ENCODE data around the gene ANKMY1. TPM values are rescaled to one million over a fixed set of nuclear protein-coding genes. Genes with fewer than 3 reads are reported as not detected.
"Not testable (repeated sequence)": the region's sequence is repeated elsewhere in the genome, so short reads cannot be mapped to it uniquely, and the experiment has no call there.

ANKMY1 gene
- total RNA-seq, 2 donors from 2014 or later, result 15.4 to 22.1 TPM

DNA sequence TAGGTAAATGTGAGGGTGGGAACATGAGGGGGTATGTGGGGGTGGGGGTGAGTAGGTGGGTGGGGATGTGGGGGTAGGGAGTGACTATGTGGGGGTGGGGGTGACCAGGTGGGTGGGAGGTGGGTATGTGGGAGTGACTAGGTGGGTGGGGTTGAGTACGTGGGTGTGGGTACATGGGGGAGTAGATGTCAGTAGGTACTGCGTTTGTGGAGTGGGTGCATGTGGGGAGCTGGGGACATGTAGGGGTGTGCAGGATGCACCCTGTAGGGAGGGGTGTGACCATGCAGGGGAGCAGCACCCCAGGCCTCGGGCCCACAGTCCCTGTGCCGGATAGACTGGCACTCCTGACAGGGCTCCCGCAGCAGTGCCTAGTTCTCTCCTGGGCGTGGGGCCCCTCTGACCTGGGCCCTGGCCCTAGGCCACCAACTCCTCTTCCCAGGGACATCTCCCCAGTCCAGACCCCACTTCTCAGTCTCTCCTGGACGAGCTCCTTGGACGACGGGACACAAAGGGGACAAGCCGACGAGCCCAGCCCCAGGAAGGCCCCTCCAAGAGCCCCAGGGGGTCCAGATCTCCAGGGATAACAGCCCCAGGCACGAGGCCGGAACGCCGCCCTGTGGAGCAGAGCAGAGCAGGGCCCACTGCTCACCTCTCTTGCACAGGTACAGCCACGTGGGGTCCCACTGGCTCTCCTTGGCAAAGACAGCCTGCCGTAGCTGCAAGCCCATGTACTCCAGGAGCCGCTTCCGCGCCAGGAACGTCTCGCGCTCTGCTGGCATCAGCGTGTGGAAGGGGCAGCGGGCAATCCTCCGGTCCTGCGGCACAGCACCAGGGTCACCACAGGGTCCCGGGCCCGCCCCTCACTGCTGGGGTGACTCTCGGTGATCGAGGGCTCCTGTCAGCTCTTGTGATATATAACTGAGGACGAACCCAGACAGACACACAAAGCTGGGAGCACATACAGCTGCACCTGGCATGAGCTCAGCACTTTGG, 58.2 kb downstream of the ANKMY1 start:
- H3K27ac Mint-ChIP-seq, result no peak overlapping the region
- no peaks in the 10 kb centered on the region for H3K9me3 Mint-ChIP-seq
- peaks cover 8 to 17% of the 10 kb centered on the region in 2 donors for H3K36me3 Mint-ChIP-seq
- DNase-seq (ENCODE audit: low spot score in 2 of 2) (peak; percentile 1 to 53), ATAC-seq (no peak)

DNA sequence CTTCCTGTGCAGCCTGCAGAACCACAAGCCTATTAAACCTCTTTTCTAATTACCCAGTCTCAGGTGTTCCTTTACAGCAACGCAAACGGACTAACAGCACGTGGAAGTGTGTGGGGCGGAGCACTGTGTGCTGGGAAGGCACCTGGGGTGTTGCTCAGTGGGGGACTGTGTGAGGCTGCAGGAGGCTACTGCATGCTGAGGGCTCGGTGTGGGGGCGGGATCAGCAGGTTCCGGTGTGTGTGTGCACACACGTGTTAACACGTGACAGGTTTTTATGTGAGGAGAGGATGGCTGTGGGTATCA, 58.9 kb downstream of the ANKMY1 start:
- peaks cover 8 to 18% of the 10 kb centered on the region in 2 donors for H3K36me3 Mint-ChIP-seq
- H3K9me3 Mint-ChIP-seq, result no peaks in the 10 kb centered on the region
- no peak overlapping the region for H3K27ac Mint-ChIP-seq

DNA sequence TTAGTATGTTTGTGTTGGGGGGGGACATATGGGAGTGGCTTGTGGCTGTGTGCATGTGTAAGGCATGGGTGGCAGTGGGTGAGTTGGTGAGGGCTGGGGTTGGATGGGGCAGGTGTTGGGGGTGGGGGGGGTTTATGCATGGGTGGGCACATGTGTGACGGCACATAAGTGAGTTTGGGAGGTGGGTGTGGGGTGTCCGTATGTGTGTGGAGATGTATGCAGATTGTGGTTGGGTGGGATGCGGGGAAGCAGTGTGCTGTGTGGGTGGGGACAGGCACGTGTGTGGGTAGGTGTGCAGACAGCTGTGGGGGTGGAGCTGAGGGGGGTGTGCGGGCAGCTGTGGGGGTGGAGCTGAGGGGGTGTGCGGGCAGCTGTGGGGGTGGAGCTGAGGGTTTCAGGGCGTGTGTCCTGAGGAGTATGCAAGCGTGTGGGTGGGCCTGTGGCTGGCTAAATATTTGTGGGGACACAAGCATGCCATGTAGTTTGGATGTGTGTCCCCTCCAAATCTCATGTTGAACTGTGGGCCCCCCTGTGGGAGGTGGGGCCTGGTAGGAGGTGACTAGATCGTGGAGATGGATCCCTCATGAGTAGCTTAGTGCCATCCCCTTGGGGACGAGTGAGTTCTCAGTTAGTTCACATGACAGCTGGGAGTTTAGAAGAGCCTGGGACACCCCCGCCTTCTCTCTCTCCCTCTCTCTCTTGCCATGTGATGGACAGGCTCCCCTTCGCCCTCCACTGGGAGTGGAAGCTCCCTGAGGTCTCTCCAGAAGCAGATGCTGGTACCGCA, 59.4 kb downstream of the ANKMY1 start:
- no peak for ATAC-seq
- H3K27ac Mint-ChIP-seq, result no peak overlapping the region
- no peak for DNase-seq (ENCODE audit: low spot score in 2 of 2)
- peaks cover 12 to 24% of the 10 kb centered on the region in 2 donors for H3K36me3 Mint-ChIP-seq
- peaks cover 0 to 3% of the 10 kb centered on the region in 2 donors for H3K9me3 Mint-ChIP-seq

More for the DNA sequence above, 58.9 kb downstream of the ANKMY1 start:
- ATAC-seq (no peak), DNase-seq (ENCODE audit: low spot score in 2 of 2) (no peak)

DNA sequence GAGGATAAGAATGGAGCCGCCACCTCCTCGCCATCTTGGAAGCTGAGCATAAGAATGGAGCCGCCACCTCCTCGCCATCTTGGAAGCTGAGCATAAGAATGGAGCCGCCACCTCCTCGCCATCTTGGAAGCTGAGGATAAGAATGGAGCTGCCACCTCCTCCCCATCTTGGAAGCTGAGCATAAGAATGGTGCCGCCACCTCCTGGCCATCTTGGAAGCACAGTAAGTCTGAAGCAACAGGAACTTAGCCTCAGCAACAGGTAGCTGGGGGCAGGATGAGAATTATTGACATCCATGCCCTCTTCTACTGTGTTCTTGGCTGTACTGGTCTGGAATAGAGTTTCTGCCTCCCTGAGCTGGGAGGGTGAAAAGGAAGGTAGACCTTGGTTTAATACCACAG, 60.7 kb downstream of the ANKMY1 start:
- peaks cover 19 to 31% of the 10 kb centered on the region in 2 donors for H3K36me3 Mint-ChIP-seq
- not testable (repeated sequence) for H3K9me3 Mint-ChIP-seq; DNase-seq (ENCODE audit: low spot score in 2 of 2); H3K27ac Mint-ChIP-seq; ATAC-seq

DNA sequence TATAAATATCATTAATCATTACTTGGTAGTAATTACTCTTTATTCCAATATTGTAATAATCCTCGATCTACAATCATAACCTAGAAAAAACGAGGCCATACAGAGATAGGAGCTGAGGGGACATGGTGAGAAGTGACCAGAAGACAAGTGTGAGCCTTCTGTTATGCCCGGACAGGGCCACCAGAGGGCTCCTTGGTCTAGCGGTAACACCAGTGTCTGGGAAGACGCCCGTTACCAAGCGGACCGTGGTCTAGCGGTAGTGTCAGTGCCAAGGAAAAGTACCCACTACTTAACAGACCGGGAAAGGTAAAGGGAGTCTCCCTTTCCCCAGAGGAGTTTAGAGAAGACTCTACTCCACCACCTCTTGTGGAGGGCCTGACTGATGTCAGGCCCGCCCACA, 62.8 kb downstream of the ANKMY1 start:
- peaks cover 20 to 46% of the 10 kb centered on the region in 2 donors for H3K36me3 Mint-ChIP-seq
- peaks cover 13 to 21% of the 10 kb centered on the region in 2 donors for H3K9me3 Mint-ChIP-seq
- not testable (repeated sequence) for ATAC-seq; H3K27ac Mint-ChIP-seq; DNase-seq (ENCODE audit: low spot score in 2 of 2)

DNA sequence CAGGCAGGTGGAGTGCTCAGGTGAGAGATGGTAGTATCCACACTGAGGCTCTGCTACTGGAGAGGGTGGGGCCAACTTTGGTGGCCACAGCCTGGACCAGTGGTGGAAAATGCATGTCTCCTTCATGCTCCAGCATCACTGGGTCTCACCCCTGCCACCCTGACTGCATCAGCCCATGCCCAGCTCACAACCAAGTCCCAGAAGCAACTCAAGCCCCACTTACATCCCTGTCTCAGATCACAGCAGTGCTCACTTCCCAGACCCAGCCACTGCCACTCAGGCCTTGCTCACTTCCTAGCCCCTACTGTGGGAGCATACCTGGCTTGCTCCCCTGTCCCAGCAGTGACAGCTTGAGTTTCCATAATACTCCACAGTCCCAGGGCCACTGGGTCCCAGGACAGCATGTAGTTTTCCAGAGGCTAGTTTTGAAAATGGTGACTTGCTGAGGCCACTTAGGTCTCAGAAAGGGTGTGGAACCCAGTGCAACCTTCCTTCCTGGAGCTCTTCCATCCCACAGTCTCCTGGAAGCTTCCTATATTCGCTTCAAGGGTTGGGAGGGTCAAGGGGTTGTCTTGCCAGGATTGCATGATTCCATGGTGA, 63.5 kb downstream of the ANKMY1 start:
- Mint-ChIP-seq H3K36me3 (peaks cover 20 to 51% of the 10 kb centered on the region in 2 donors), H3K9me3 (peaks cover 18 to 24% of the 10 kb centered on the region in 2 donors), H3K27ac (no peak overlapping the region)
- no peak for ATAC-seq
- no peak for DNase-seq (ENCODE audit: low spot score in 2 of 2)

DNA sequence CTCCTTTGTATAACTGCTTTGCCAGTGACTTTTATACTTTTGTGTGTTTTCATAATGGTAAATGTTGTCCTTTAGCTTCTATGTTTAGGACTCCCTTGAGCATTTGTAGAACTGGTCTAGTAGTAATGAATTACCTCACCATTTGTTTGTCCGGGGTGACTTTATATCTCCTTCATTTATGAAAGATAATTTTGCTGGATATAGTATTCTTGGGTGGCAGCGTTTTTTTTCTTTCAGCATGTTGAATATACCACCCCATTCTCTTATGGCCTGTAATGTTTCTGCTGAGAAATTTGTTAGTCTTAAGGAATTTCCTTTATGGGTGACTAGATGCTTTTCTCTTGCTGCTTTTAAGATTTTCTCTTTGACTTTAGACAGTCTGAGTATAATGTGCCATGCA, 66.3 kb downstream of the ANKMY1 start:
- peaks cover 29 to 43% of the 10 kb centered on the region in 2 donors for H3K9me3 Mint-ChIP-seq
- no peak for DNase-seq (ENCODE audit: low spot score in 2 of 2)
- H3K27ac Mint-ChIP-seq, result no peak overlapping the region
- peaks cover 27 to 62% of the 10 kb centered on the region in 2 donors for H3K36me3 Mint-ChIP-seq
- no peak for ATAC-seq

DNA sequence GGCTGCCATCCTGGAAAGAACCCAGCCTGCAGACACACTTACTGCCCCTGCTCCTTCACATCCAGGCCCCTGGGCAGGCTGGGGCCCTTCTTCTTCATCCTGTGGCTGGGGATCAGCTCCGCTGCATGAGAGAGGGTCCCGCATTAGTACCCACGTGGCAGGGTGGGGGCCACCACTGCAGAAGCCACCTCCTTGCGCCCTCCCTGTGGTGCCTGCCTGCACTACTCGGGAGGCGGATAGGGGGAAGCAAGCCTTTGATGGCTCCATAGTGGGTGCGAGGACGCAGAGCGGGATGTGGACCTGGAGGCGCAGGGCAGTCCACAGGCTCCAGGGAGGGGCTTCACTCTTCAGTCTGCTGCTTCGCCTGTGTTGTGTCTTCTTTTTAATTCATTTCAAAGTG, 75.6 kb downstream of the ANKMY1 start:
- Mint-ChIP-seq H3K9me3 (peaks cover 4 to 7% of the 10 kb centered on the region in 2 donors), H3K27ac (no peak overlapping the region), H3K36me3 (peaks cover 4 to 13% of the 10 kb centered on the region in 2 donors)
- peak in 1 of 2 donors; percentile 44 for DNase-seq (ENCODE audit: low spot score in 2 of 2)
- no peak for ATAC-seq

DNA sequence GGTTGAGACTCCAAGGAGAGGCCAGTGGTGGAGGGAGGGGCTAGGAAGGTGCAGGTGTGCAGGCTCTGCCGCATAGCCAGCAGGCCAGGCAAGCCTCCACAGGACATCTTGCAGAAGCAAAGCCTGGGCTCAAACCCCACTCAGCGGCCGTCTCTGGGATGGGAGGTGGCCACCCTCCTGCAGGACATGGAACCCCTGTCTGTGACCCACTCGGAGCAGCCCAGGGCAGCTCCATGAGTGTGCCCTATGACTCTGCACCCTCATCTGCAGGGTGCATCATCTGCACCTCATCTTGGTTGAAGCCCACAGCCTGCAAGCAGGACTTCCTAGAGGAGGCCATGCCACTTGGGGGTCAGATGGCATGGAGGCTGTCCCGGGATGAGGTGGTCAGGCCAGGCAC, 76.1 kb downstream of the ANKMY1 start:
- Mint-ChIP-seq H3K36me3 (peaks cover under 1 to 9% of the 10 kb centered on the region in 2 donors), H3K9me3 (peaks cover 0 to 3% of the 10 kb centered on the region in 2 donors), H3K27ac (no peak overlapping the region)
- DNase-seq (ENCODE audit: low spot score in 2 of 2) (no peak), ATAC-seq (no peak)

DNA sequence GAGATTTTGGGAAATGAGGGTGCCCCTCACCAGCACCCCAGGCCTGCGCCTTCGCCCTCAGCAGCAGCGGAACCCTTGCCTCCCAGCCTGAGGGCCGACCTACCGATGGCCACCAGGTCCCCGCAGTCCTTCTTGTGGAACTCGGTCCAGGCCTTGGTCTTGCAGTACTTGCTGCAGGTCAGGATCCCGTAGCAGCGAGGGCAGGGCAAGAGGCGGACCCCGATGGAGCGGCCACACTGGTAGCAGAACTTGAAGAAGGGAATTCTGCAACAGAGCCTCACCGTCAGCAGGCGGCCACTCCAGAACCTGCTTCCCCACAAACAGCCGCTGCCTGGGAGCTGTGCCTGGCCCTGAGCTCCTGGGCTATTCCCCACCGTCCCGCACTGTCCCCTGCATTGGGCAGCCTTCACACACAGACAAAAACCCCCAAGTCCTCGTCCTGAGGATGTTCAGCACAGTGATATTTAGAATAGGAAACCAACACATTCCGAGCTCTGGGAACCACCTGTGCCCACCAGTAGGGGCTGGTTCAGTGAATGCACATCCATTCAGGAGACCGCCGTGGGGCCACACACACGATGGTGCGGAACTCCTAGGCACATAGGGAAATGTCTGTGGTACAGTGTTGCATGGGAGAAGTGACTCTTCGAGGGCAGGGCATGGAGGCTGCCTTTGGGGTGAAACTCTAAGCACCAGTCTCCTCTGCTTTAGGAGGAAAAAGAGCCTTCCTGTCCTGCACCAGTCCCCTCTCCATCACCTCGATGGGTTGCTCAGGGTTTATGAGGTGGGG, 76.8 kb downstream of the ANKMY1 start:
- no peak overlapping the region for H3K27ac Mint-ChIP-seq
- DNase-seq (ENCODE audit: low spot score in 2 of 2) (peak in 1 of 2 donors; percentile 39), ATAC-seq (no peak)
- H3K36me3 Mint-ChIP-seq, result peaks cover 0 to 9% of the 10 kb centered on the region in 2 donors
- H3K9me3 Mint-ChIP-seq, result peaks cover 4 to 8% of the 10 kb centered on the region in 2 donors

DNA sequence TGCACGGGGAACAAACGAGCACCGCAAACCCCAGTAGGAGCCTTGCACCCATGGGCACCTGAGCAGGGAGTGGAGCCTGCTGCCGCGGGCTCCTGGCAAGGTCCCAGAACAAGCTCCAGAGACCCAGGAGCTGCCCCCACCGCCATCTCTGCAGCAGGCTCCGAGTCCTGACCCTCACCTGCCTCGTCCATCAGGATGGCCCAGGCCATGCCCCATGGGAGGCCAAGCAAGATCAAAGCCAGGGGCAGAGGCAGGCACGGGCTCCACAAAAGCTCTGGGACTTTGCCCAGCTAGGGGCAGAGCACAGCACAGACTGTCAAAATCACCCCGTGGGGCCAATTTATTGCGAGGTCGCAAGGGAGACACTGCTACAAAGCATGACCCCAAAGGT, 78.7 kb downstream of the ANKMY1 start:
- peaks cover 0 to 4% of the 10 kb centered on the region in 2 donors for H3K36me3 Mint-ChIP-seq
- H3K27ac Mint-ChIP-seq, result no peak overlapping the region
- DNase-seq (ENCODE audit: low spot score in 2 of 2) (no peak), ATAC-seq (no peak)
- H3K9me3 Mint-ChIP-seq, result peaks cover 7 to 16% of the 10 kb centered on the region in 2 donors

DNA sequence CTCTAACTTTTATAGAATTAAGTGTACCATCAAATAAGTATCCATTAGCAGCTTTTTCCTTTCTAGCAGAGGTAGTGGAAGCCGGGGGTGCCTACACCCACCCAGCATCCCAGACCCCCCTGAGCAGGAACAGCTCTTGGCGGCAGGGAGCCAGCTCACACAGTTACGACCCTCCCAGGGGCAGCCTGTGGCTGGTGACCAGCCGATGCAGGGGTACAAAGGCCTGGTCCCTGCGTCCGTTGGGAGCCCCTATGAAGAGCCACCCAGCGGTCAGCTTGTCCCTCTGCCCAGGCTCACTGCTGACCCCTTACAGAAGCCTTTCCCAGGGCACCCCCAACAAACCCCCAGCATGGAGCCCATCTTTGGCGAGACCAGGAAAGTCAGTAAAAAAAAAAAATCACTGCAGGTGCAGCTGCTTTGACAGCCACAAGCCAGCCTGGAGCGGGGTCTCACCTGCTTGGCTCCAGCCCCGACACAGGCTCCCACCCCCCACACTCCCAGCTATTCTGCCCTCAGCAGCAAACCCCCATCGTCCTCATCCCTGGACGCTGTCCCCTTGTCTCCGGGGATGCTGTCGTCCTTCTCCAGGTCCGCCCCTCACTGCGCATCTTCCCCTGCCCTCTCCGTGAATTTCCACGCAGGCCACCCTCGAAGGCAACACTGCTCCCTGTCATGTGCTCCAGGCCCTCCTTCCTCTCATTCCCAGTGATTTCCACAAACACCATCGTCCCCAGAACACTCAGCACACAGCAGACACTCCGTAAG, 79.3 kb downstream of the ANKMY1 start:
- H3K9me3 Mint-ChIP-seq, result peaks cover 11 to 17% of the 10 kb centered on the region in 2 donors
- ATAC-seq (no peak), DNase-seq (ENCODE audit: low spot score in 2 of 2) (peak in 1 of 2 donors; percentile 46)
- peaks cover 0 to 5% of the 10 kb centered on the region in 2 donors for H3K36me3 Mint-ChIP-seq
- H3K27ac Mint-ChIP-seq, result no peak overlapping the region

DNA sequence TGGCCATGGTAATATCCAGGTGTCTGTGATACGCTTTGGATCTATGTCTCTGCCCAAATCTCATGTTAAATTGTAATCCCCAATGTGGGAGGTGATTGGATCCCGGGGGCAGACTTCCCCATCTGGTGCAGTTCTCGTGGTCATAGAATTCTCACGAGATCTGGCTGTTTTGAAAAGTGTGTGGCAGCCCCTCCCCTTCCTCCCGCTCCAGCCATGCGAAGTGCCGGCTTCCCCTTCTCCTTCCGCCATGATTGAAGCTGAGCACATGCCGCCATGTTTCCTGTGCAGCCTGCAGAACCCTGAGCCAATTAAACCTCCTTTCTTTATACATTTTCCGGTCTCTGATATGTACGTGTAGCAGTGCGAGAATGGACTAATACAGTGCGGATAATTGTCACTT, 79.9 kb downstream of the ANKMY1 start:
- ATAC-seq (no peak), DNase-seq (ENCODE audit: low spot score in 2 of 2) (no peak)
- Mint-ChIP-seq H3K9me3 (peaks cover 14 to 24% of the 10 kb centered on the region in 2 donors), H3K36me3 (peaks cover 0 to 6% of the 10 kb centered on the region in 2 donors), H3K27ac (no peak overlapping the region)

DNA sequence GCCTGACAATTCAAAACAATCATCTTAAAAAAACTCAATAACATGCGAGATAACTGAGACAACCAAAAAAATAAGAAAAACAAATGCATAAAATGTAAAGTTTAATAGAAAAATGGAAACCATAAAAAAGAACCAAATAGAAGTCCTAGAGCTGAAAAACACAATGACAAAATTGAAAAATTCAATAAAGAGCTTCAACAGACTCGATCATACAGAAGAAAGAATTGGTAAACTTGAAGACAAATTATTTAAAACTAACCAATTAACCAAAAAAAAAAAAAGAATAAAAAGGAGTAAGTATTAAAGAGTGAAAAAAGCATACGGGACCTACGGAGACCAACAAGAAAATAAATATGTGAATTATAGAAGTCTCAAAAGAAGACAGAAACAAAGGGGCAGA, 84.6 kb downstream of the ANKMY1 start:
- Mint-ChIP-seq H3K36me3 (peaks cover 0 to 6% of the 10 kb centered on the region in 2 donors), H3K27ac (no peak overlapping the region), H3K9me3 (peaks cover 14 to 24% of the 10 kb centered on the region in 2 donors)
- DNase-seq (ENCODE audit: low spot score in 2 of 2) (no peak), ATAC-seq (no peak)

DNA sequence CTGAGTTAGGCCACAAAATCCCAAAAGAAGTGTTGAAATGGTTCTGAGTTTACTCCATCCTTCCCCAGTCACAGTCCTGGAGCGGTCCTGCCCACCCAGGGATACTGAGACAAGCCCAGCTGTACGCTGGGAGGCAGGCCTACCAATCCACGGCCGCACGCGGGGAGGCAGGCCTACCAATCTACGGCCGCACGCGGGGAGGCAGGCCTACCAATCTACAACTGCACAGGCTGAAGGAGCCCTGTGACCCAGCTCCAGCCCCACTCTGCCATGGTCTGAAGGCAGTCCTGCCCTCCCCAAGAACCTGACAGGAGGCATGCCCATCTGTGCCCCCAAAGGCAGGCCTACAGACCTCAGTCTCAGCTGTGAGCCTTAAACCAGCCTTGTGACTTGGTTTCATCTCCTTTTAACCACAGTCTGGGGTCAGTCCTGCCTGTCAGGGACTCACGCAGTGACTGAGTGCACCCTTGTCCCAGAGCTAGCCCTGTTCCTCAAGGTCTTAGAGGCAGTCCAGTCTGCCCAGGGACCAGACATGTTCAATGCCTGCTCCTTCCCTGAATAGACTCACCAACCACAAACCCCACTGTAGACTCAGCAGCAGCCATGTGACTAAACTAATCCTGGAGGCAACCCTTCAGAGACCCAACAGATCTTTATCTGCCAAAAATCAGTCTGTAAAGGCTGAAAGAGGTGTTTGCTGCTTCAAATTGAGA, 85.6 kb downstream of the ANKMY1 start:
- ATAC-seq, result no peak
- DNase-seq (ENCODE audit: low spot score in 2 of 2), result no peak
- peaks cover 0 to 6% of the 10 kb centered on the region in 2 donors for H3K36me3 Mint-ChIP-seq
- H3K9me3 Mint-ChIP-seq, result peaks cover 14 to 24% of the 10 kb centered on the region in 2 donors
- no peak overlapping the region for H3K27ac Mint-ChIP-seq
